ENCODE results near the gene PTPRN2. TPM values are rescaled to one million over a fixed set of nuclear protein-coding genes. Genes with fewer than 3 reads are reported as not detected.

Gene PTPRN2
- total RNA-seq, 1 donor from 2014 or later = 11.4 TPM

DNA sequence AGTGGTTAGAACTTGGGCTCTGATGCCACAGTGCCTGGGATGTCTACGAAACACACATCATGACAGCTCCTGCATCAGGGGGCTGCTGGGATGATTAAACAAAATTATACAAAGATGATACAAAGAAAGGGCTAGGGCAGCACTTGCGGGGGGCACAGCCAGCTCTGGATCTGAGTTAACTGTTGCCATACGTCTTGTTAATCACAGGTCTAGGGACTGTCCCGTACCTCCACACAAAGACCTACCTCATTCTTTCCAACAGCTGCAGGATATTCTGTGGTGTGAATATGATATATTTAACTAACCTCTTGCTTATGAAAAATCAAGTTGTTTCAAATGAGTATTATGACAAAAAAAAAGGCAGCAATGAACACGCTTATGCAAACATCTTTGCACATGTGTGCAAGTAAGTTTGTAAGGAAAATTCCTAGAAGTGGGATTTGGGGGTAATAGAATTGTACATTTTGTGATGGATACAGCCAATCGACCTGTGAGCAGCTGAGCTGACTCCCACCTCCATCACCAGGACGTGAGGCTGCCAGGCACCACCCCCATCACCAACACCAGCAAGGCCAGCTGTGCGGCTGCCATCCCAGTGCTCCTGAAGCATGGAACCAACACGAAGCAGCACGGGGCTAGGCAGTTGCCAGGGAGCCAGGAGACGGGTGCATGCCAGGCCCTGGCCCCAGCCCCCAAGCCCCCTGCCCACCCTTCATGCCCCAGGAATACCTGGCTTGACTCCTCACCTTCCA, 23.5 kb downstream of the PTPRN2 start:
- Mint-ChIP-seq H3K27me3 (peaks cover 16% of the 10 kb centered on the region), H3K4me3 (ENCODE audit: low read depth) (no peak overlapping the region), H3K4me1 (ENCODE audit: low read depth) (peaks cover 1% of the 10 kb centered on the region), H3K9me3 (ENCODE audit: low read depth) (no peaks in the 10 kb centered on the region), H3K36me3 (ENCODE audit: insufficient read depth) (no peaks in the 10 kb centered on the region), H3K27ac (no peak overlapping the region)
- TF ChIP-seq, protein P1, sequence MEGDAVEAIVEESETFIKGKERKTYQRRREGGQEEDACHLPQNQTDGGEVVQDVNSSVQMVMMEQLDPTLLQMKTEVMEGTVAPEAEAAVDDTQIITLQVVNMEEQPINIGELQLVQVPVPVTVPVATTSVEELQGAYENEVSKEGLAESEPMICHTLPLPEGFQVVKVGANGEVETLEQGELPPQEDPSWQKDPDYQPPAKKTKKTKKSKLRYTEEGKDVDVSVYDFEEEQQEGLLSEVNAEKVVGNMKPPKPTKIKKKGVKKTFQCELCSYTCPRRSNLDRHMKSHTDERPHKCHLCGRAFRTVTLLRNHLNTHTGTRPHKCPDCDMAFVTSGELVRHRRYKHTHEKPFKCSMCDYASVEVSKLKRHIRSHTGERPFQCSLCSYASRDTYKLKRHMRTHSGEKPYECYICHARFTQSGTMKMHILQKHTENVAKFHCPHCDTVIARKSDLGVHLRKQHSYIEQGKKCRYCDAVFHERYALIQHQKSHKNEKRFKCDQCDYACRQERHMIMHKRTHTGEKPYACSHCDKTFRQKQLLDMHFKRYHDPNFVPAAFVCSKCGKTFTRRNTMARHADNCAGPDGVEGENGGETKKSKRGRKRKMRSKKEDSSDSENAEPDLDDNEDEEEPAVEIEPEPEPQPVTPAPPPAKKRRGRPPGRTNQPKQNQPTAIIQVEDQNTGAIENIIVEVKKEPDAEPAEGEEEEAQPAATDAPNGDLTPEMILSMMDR (IDR thresholded peaks at IDR 0.05; ENCODE audit: unreplicated experiment) = no peak
- DNase-seq (ENCODE audit: low spot score, unreplicated experiment) = no peak

DNA sequence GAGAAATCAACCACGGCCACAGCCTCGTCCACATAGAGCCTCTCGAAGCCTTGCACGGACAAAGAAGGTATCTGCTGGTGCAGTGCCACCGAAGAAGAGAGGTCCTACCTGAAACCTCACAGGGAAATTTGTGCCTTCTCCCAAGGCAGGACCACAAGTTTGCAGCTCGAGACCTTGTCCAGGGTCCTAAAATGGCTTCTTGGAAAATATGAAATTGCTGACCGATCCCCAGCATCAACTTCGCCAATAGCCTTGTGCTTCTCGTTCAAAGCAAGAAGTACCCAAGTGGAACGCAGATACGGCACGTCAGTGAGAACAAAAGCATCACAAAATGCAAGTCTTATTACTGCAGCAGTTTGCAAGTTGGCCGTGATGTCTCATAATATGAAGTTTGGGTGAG, 24.6 kb downstream of the PTPRN2 start:
- Mint-ChIP-seq H3K27me3 (peaks cover 9% of the 10 kb centered on the region), H3K4me3 (ENCODE audit: low read depth) (no peak overlapping the region), H3K36me3 (ENCODE audit: insufficient read depth) (no peaks in the 10 kb centered on the region), H3K9me3 (ENCODE audit: low read depth) (no peaks in the 10 kb centered on the region), H3K27ac (no peak overlapping the region), H3K4me1 (ENCODE audit: low read depth) (peaks cover 1% of the 10 kb centered on the region)
- no peak for DNase-seq (ENCODE audit: low spot score, unreplicated experiment)
- TF ChIP-seq, protein P1 (IDR thresholded peaks at IDR 0.05; ENCODE audit: unreplicated experiment) = no peak

- Mint-ChIP-seq H3K27ac (no peak overlapping the region), H3K27me3 (peaks cover 9% of the 10 kb centered on the region), H3K4me1 (ENCODE audit: low read depth) (peaks cover 1% of the 10 kb centered on the region), H3K9me3 (ENCODE audit: low read depth) (no peaks in the 10 kb centered on the region), H3K36me3 (ENCODE audit: insufficient read depth) (no peaks in the 10 kb centered on the region), H3K4me3 (ENCODE audit: low read depth) (no peak overlapping the region)
- DNase-seq (ENCODE audit: low spot score, unreplicated experiment) = no peak
- TF ChIP-seq, protein P1 (IDR thresholded peaks at IDR 0.05; ENCODE audit: unreplicated experiment) = no peak
These were observed 25.1 kb downstream of the PTPRN2 start for GRCh38 chr7:158562517-158562916.

GRCh38 chr7:158561659-158562058, 26.0 kb downstream of the PTPRN2 start:
- Mint-ChIP-seq H3K9me3 (ENCODE audit: low read depth) (no peaks in the 10 kb centered on the region), H3K4me1 (ENCODE audit: low read depth) (no peaks in the 10 kb centered on the region), H3K36me3 (ENCODE audit: insufficient read depth) (no peaks in the 10 kb centered on the region), H3K27ac (no peak overlapping the region), H3K27me3 (peaks cover 4% of the 10 kb centered on the region), H3K4me3 (ENCODE audit: low read depth) (no peak overlapping the region)
- TF ChIP-seq, protein P1 (IDR thresholded peaks at IDR 0.05; ENCODE audit: unreplicated experiment) = no peak
- no peak for DNase-seq (ENCODE audit: low spot score, unreplicated experiment)

- Mint-ChIP-seq H3K4me3 (ENCODE audit: low read depth) (no peak overlapping the region), H3K9me3 (ENCODE audit: low read depth) (peaks cover 4% of the 10 kb centered on the region), H3K36me3 (ENCODE audit: insufficient read depth) (no peaks in the 10 kb centered on the region), H3K4me1 (ENCODE audit: low read depth) (no peaks in the 10 kb centered on the region), H3K27ac (no peak overlapping the region), H3K27me3 (peaks cover 7% of the 10 kb centered on the region)
- no peak for DNase-seq (ENCODE audit: low spot score, unreplicated experiment)
- TF ChIP-seq, protein P1 (IDR thresholded peaks at IDR 0.05; ENCODE audit: unreplicated experiment) = no peak
These were observed 27.2 kb downstream of the PTPRN2 start for GRCh38 chr7:158560386-158560785.
